GM18498 (cell line): ENCODE data around the gene GREB1.

Experiments
- ATAC-seq: cut with Tn5 transposase; IDR thresholded peaks from one replicate; pipeline ENCODE4 v1.9.1; 2021; ENCODE audit warnings: mild to moderate bottlenecking, moderate library complexity; ENCODE audit not compliant: unreplicated experiment

GREB1 gene

DNA sequence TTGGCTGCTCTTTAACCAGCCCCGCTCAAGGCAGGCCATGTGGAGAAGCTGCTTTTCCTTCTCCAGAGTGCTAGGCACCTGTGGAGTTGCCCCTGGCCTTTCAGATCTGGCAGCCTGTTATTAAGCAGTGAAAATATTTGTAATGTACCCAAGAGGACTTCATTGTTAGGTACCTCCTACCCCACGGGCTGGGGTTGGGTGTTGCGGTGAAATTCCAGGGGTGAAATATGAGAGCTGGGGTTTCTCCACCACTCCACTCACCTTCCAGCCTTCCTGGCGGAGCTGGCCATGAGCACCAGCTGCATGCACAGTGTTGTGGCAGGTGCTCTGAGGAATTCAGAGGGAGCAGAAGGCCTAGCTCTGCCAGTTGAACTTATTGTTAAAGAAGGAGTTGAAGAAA lies 97.0 kb downstream of the GREB1 start:
- no peak for ATAC-seq

DNA sequence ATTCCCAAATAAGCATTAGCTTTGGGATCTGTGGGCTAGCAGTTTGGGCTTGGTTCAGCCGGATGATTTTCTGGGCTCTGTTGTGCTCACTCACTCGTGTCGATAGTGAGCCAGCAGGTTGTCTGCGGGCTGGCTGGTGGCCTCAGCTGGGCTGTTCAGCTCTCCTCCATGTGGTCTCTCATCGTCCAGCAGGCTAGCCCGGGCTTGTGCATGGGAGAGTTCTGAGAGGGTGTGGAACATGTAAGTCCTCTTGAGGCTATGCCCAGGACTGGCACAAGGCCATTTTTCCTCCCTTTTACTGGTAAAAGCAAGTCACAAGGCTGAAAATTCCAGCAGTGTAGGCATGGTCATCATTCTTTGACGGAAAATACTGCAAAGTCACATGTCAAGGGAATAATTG lies 97.6 kb downstream of the GREB1 start:
- ATAC-seq = no peak

DNA sequence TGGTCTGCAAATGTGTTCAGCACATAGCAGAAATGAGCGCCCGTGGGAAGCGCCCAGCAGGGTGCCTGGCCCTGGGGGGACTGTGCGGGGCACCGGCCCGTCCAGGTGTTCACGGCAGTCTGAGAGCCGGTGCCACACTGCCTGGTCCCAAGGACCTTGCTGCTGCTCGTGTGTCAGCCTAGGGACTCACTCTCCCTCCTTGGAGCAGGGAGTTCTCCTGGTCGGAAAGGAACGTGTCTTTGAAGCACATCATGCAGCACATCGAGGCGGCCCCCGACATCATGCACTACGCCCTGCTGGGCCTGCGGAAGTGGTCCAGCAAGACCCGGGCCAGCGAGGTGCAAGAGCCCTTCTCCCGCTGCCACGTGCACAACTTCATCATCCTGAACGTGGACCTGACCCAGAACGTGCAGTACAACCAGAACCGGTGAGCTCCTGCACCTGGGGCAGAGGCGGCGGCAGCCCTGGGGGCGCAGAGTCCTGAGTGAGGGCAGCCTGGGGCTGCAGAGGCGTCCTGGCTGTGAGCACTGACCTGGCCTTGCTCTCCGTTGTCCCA lies 100.2 kb downstream of the GREB1 start:
- no peak for ATAC-seq

DNA sequence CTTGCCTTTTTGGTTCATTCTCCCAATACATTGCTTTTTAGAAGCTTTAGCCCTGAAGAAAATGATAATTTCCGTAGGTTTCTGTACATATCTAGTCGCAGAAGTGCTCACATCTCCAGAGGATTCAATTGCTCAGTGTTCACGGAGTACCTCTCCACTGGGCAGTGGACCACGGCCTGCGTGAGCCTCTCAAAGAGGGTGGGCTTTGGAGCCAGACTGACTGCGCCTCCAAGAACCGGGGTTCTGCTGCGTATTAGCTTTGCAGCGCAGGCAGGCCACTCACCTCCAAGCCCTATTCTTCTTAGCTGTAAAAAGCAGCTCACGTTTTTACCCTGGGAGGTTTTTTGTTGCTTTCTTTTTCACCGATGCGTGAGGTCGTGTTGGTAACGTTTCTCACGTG lies 100.7 kb downstream of the GREB1 start:
- no peak for ATAC-seq

DNA sequence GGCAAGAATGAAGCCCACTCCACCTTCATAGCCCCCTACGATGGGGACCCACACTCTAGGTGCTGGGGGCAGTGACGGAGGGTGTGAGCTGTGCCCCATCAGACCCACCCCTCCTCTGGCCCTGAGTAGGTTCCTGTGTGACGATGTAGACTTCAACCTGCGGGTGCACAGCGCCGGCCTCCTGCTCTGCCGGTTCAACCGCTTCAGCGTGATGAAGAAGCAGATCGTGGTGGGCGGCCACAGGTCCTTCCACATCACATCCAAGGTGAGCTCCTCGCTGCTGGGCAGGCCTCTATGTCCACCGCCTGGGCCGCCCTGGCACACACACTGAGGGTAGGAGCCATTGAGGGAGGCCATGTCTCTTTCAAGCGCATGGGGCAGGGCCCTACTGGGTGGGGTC lies 101.3 kb downstream of the GREB1 start:
- ATAC-seq = no peak

DNA sequence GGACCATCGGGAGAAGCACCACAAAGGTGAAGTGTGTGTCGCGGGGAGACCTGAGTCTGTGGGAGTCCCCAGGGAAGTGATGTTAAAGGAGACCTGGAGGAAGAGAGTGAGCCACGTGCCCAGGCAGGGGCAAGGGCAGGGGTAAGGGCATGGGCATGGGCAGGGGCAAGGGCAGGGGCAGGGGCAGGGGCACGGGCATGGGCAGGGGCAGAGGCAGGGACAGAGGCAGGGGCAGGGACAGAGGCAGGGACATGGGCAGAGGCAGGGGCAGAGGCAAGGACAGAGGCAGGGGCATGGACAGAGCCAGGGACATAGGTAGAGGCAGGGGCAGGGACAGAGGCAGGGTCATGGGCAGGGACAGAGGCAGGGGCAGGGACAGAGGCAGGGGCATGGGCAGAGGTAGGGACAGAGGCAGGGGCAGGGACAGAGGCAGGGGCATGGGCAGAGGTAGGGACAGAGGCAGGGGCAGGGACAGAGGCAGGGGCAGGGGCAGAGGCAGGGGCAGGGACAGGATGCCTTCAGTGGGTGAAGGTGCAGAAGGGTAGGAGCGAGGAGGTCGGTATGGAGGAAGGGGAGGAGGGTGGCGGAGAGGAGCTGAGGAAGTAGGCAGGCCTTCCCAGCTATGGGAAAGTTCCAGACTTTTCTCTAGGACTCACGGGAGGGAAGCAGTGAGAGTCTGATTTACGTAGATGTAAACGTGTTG lies 102.9 kb downstream of the GREB1 start:
- no peak for ATAC-seq

DNA sequence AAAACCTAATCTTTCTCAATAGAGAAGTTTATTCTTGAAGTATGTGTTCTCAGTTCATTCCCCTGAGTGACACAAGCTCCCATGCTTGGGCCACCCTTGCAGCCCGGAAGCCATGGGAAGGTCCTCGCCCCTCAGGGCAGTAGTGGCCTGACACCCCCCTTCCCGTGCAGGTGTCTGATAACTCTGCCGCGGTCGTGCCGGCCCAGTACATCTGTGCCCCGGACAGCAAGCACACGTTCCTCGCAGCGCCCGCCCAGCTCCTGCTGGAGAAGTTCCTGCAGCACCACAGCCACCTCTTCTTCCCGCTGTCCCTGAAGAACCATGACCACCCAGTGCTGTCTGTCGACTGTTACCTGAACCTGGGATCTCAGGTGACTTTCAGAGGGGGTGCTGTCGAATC lies 103.7 kb downstream of the GREB1 start:
- no peak for ATAC-seq

DNA sequence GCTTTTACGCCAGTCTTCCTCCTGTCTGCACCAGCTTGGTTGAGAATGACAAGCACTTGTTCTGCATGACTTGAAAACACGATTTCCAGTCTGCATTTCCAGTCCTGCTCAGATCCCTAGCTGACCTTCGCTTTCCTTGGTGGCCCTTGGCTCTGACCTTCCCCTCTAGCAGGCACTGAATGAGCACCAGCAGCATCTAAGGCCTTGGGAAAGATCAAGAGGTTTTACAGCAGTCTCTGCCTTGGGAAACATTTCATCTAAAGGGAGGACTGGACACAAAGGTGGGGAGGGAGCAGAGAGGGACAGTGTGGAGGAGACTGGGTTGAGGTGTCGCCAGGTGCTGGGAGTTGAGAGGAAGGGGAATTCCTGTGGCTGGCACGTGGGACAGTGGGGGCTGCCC lies 105.7 kb downstream of the GREB1 start:
- ATAC-seq = no peak

DNA sequence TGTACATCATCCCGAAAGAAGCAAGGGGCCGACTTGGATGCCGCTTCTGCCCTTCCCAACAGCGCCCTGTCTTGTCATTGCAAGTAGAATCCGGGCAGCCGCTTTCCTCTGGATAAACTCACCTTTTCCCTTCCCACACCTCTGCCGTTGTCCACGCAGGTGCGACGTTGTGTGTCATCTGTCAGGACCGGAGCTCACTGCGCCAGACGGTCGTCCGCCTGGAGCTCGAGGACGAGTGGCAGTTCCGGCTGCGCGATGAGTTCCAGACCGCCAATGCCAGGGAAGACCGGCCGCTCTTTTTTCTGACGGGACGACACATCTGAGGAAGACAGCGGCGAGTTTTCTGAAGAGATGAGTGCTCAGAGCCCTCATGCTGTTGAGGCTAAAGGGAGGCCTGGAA lies 106.3 kb downstream of the GREB1 start:
- ATAC-seq = no peak

DNA sequence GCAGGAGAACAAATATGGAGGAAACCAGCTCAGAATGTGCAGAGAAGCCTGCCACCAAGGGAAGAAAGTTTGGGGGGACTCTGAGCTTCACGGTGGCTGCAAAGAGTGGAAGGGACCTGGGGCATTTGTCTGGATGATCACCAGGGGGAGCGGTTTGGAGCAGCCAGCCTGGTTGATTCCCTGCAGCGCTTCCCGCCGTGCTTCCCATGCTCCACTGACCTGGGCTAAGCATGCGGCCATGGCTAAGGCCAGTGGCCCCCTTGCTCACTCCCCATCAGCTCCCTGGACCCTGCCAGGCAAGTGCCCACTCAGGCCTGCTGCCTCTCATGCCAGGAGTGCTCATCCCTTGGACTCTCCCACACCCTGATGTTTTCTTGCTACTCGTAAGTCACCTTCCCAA lies 109.1 kb downstream of the GREB1 start:
- no peak for ATAC-seq

DNA sequence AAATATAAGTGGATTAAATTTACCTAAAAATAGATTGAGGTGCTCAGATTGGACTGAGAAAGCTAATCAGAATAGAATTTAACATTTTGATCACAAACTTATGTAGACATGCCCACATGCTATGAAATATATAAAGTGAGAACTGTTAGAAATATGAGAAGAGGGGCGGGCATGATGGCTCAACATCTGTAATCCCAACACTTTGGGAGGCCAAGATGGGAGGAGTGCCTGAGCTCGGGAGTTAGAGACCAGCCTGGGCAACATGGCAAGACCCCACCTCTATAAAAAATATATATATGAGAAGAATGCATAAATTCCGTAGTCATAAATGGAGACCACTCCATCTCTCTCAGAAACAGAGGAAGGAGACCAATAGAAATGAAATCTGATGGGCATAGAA lies 110.4 kb downstream of the GREB1 start:
- ATAC-seq = no peak

DNA sequence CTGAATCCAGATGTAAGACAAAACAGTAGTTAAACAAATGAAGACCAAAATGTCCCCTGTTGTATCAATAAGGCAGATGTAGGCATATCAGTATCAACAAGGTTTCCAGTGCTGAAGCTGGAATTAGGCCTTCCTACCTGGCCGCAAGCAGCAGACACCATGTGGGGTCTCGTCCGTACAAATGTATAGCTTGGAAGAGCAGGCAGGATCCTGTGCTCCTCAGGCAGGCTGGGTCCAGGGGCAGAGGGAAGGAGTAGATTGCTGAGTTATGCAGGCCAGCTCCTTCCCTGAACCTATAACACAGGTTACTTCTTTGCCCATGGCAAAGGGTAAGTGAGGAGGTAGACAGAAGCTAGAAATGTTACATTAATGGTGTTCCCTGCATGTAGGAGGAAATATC lies 112.7 kb downstream of the GREB1 start:
- ATAC-seq = no peak

DNA sequence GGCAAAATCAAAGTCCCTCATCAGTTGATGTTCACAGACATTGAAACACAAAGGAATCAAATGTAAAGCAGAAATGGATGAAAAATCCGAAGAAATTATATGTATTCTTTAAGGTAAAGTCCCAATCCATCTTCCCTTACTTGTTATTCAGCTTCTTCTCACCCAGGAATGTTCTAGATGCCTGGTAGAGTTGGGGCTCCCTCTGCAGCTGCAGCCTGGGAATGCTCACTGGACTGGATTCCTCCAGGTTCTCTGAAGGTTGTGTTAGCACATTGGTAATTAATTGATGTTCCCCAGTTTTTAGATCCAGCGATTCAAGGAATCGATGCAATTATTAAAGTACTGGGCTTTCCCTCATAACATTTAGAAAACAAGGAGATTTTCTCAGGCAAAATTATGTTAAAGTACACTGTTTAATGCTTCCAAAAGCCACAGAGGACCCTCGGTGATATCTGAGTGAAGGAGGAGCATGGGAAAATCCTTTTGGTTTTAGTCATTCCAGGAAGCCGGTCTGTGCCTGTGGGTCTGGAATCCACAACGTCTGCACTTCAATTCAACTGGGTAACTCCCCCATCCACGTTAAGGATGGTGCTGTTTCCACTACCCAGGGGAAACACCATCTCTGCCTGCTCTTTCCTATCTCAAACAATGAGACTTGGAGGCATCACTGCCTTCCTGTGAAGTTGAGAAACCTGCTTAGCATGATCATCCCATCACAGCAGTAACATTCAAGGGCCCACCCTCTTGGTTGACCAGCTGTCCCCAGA lies 114.2 kb downstream of the GREB1 start:
- ATAC-seq = no peak

DNA sequence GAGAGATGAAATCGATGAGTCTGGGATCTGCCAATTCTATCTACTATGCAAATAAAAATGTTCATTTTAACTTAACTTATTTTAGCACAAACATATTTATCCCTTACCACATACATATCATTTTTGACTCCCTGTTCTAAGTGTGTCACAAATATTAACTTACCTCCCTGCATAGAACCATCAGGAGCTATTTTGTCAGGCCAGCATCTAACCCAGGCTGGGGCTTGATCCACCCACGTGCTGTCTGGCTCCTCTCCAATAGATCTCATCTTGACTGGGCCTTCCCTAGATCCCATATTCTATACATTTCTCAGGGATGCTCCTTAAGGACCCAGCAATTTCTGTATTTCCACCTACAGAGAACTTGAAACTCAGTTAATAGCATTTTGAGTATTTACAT lies 115.2 kb downstream of the GREB1 start:
- no peak for ATAC-seq

DNA sequence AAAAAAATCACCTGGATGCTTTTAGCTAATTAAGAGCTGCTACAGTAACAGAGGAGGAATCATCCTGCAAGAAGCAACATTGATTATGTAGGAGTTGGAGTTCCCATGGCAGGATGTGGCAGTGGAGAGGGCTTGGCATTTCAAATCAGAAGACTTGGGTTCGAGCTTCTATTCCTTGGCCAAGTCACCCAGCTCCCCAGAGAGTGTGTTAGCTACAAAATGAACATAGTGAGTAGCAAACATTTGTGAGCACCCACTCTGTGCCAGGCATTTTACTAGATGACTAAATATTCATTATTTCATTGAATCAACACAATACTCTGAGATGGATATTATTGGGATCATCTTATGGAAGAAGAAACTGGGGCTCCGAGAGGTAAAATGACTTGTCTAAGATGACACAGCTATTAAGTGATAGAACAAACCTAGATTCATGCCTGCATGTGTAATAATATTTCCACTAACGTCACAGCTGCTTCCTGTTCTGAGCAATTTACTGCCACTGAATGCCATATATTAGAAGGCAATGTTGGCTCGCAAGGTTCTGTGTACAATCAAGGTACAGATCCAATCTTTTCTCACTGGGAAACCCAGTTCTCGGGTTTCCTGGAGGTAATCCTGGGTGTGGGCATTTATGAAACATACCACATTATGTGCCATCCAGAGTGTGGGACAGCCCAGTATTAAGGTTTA lies 118.2 kb downstream of the GREB1 start:
- ATAC-seq = no peak

DNA sequence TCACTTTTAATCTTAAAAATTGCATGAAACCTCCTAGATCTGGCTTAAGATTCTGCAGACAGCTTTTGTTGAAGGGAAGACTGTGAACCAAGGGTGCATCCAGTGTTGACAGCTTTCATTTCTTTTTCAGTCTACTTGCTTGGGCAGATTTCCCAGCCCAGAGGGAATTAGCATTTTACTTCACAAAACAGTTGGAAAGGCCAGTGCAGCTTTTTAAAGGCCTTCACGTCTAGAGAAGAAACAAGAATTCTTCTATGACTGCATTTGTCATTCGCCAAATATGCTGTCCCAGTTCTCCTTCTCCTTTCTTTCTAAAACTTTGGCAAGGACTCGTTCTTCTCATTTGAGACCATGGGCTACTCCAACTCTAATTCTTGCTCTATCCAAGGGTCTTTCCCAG lies 118.7 kb downstream of the GREB1 start:
- ATAC-seq = no peak

DNA sequence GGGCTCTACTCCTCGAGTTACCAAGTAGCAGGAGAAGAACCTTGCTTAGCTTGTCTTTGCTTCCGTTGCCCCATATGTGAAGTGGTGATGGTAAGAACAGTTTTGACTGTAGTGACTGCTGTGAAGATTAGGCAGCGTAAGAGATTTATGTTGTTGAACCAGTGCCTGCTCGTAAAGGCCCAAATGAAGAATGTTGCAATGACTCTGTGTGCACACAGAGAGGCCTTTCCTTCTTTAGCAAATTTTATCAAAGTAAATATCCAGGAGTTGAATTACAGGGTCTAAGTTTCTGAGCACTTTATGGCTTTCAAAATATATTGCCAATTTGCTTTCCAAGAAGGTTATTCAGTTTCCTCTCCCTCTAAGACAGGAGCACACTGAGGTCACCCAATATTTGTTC lies 121.7 kb downstream of the GREB1 start:
- ATAC-seq = no peak

DNA sequence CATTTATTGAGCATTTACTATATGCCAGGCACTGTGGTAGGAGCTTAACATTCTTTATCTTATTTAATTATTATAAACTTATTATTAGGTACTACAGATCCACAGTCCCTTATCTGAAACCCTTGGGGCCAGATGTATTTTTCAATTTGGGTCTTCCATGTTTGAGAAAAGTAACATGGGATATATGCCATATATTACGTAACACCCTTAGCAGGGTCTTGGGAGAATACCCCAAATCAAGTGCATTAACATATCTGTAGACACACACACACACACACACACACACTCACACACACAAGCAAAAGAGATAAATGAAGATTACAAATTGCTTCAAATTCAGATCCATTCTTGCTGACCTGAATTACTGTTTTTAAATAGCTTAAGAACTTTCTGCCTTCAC lies 122.4 kb downstream of the GREB1 start:
- no peak for ATAC-seq

DNA sequence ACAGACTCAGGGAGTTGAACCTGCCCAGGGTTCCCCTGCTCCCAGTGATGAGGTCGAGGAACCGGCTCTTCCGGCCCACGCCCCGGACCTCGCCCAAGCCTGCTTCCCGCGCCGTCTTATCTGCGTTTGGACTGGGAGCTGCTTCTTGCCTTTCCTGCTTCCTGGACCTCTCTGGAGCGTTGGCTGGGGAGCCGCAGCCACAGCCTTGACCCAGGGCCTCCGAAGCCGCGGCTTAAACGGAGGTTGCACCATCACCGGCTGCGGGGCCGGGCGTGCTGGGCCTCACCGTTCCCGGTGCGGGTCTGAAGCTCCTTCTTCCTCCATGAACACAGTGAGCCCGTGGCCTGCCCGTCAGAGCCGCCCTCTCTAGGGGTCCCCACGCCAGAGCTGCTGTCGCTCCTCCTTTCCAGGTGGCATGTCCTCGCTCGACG lies 122.8 kb downstream of the GREB1 start:
- no peak for ATAC-seq

DNA sequence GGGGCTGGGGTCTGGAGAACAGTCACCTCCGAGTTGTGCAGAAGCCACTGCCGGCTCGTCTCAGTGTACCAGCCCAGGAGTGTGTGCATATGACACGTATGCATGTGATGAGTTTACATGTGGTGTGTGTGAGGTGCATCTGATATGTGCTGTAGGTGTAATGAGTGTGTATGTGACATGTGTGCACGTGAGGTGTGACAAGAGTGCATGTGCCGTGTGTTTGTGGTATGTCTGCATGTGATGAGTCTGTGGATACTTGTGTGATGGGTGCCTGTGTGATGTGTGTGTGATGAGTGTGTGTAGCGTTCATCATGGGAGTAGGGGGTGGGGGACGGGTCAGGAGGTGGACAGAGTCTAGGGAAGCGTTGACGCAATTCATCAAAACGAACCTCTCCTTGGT lies 123.3 kb downstream of the GREB1 start:
- ATAC-seq = no peak

DNA sequence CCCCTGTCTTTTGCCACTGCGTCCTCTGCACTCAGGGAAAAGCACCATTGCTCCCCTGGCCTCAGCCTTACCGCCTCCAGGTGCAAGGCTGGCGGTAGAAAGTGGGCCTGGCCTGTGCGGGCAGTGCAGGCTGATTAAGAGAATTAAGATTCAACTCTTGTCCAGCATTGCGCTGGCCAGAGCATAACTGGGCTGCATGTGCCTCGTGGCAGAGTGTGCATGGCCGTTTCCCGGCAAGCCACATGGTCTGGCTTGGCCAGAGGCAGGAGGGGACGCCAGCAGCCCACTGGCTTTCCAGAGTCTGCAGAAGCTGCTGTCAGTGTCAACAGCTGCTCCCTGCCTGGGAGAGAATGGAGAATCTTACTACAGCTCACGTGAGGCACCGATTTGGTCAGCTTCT lies 123.8 kb downstream of the GREB1 start:
- ATAC-seq = no peak
